Choroid plexus epithelial cell (primary cell): ENCODE results near the gene UQCRH.

Experiments used
- DNase-seq: peaks from one replicate; pipeline ENCODE4 v3.0.0-alpha.2; 2010; ENCODE audit warnings: low read depth
- H3K4me3 ChIP-seq: 2 replicates; pipeline ENCODE4 v1.5.1; 2011; ENCODE audit warnings: low read depth, mild to moderate bottlenecking, control low read depth, low read length, moderate library complexity
- TF ChIP-seq, protein P1 (sequence below): conservative IDR thresholded peaks from 2 replicates; pipeline ENCODE4 v1.5.1; 2011; ENCODE audit warnings: low read depth, mild to moderate bottlenecking, control low read depth, inconsistent platforms, low read length, moderate library complexity

UQCRH gene

DNA sequence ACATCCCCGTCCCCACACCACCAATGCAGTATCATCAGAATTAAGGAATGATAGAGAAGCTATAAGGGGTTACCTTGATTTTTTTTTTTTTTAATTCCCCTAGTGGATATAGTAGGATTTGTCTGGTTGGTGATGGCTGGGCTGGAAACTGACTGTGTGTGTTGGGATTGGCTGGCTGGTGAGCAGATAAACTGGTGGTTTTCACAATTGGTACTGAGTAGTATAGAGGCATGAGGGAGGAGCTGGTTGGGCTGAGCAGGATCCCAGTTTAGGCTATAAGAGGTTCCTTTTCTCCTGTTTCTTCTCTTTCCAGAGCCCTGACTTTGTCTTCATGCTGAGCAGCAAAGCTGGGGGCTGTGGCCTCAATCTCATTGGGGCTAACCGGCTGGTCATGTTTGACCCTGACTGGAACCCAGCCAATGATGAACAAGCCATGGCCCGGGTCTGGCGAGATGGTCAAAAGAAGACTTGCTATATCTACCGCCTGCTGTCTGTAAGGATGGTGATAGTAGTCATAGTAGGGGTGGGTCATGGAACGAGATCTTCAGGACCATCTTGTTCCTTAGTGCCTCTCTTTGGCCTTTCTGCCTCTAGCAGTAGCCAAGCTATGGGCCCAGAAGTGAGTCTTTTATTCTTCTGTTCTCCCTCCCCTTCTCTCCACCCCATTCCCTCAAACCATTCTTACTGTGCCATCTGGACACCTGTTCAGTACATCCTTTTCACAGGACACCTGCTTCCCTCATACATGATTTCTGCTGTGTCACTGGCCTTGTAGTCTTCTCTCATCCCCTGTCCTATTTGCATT is 29.1 kb upstream of the UQCRH start:
- peak; percentile 15 for DNase-seq
- TF ChIP-seq, protein P1, sequence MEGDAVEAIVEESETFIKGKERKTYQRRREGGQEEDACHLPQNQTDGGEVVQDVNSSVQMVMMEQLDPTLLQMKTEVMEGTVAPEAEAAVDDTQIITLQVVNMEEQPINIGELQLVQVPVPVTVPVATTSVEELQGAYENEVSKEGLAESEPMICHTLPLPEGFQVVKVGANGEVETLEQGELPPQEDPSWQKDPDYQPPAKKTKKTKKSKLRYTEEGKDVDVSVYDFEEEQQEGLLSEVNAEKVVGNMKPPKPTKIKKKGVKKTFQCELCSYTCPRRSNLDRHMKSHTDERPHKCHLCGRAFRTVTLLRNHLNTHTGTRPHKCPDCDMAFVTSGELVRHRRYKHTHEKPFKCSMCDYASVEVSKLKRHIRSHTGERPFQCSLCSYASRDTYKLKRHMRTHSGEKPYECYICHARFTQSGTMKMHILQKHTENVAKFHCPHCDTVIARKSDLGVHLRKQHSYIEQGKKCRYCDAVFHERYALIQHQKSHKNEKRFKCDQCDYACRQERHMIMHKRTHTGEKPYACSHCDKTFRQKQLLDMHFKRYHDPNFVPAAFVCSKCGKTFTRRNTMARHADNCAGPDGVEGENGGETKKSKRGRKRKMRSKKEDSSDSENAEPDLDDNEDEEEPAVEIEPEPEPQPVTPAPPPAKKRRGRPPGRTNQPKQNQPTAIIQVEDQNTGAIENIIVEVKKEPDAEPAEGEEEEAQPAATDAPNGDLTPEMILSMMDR: no peak
- no peak overlapping the region for H3K4me3 ChIP-seq

DNA sequence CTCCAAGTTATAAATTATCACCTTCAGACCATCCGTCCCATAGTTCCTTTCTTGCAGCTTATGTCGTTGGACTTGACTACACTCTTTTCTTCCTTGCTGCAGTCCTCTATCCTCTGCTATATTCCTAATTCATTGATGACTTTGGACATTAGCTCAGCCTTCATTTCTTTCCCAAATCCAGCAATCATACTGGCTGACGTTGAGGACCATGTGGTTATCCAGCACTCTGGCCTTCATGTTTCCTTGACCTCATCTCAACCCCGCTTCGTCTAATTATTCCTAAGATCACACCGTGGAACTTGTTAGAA is 28.5 kb upstream of the UQCRH start:
- H3K4me3 ChIP-seq: no peak overlapping the region
- DNase-seq: no peak
- TF ChIP-seq, protein P1: no peak

DNA sequence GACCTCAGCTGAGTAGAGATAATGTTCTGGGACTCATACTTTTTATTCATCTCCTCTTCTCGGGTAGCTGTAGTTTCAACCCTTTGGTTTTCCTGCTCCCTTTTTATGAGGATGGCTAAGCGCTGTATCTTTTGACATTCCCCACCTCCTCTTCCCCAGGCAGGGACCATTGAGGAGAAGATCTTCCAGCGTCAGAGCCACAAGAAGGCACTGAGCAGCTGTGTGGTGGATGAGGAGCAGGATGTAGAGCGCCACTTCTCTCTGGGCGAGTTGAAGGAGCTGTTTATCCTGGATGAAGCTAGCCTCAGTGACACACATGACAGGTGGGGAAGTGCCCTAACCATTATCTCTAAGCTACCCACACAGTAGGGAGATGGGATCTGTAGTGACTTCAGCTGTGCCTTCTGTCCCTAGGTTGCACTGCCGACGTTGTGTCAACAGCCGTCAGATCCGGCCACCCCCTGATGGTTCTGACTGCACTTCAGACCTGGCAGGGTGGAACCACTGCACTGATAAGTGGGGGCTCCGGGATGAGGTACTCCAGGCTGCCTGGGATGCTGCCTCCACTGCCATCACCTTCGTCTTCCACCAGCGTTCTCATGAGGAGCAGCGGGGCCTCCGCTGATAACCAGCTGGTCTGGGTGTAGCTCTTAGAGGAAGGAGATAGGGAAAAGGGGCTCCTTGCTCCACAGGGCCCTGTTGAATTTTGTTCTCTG is 25.7 kb upstream of the UQCRH start:
- H3K4me3 ChIP-seq: no peak overlapping the region
- DNase-seq: no peak
- TF ChIP-seq, protein P1: no peak

DNA sequence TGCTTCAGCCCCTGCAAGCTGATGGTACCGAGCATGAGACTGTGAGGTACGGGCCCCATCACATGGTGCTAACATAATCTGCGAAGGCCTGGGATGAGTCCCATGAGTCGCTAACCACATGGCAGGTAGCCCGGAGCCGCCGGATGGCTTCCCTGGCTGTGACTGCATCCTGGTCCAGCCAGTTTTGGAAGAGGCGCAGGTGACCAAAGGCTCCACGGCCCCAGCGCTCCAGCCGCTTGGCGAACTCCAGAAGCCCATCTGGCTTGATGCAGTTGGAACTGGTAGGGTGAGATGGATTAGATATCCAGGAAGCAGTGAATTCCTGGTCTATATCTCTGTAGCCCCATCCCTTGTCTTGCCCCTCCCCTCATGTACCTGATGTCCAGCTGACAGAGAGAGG is 24.7 kb upstream of the UQCRH start:
- TF ChIP-seq, protein P1: no peak
- no peak for DNase-seq

DNA sequence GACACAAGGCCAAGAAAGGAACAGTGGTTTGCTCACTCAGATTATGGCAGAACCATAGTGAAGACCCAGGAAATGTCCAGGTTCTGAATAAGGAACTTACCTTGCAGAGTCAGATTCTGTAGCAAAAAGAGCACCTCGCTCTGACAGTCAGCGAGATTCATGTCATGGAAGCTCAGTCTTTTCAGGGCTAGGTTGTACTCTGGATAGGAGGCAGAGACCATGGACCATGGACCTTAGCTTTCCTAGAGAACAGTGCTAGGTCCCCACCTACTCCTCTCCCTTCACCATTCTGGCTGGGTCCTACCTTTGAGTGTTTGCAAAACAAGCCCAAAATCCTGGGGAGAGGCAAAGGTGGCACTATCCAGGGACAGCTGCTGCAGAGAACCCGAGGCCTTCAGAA is 23.4 kb upstream of the UQCRH start:
- TF ChIP-seq, protein P1: no peak
- H3K4me3 ChIP-seq: no peak overlapping the region

More for the DNA sequence above, 24.7 kb upstream of the UQCRH start:
- H3K4me3 ChIP-seq: no peak overlapping the region

DNA sequence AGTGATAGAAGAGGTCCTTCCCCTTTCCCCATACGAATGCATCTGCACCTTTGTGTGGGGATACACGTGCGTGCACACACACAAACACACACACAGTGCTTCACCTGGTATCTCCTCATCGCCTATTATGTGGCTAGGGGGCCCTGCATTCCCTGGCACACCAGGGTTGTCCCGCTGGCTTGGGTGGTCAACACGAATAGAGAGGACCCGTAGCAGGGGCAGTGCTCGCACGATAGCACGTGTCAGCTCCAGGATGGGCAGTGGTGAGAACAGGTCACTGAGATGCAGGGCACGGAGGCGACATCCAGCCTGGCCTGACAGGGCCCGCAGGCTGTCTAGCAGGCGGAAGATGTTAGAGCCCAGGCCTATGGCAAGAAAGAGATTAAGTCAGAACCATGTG is 22.5 kb upstream of the UQCRH start:
- TF ChIP-seq, protein P1: no peak
- no peak overlapping the region for H3K4me3 ChIP-seq
- DNase-seq: no peak

More for the DNA sequence above, 23.4 kb upstream of the UQCRH start:
- no peak for DNase-seq

DNA sequence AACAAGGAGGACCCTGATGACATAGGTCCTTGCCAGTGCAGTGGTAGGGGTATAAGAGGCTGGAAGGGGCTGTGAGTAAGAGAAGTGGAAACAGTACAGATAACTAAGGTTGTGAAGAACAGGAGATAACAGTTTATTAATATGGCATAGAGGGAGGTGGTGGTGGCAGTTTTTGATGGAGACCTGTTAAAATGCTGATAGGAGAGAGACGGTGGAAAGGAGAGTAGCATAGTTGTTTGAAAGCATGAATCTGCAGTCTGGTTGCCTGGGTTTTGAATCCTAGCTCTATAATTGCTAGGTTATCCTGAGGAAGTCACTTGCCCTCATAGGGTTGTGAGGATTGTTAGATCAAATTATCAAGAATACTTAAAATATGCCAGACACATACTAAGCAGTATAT is 19.4 kb upstream of the UQCRH start:
- no peak overlapping the region for H3K4me3 ChIP-seq
- no peak for DNase-seq
- TF ChIP-seq, protein P1: no peak
